Mesenteric fat pad (tissue), 1 donor: Measurements from ENCODE around the gene CMTM2. TPM values are rescaled to one million over a fixed set of nuclear protein-coding genes. Genes with fewer than 3 reads are reported as not detected.
"Not testable (repeated sequence)": the region's sequence is repeated elsewhere in the genome, so short reads cannot be mapped to it uniquely, and the experiment has no call there.

Experiments
- DNase-seq: peaks from one replicate; pipeline ENCODE4 v3.0.0-alpha.2; 2020; ENCODE audit warnings: low spot score
- total RNA-seq: library from RNA; stranded (reverse); fragmentation: NEBNext Ultra II Directional; extraction: Animal tissue kit (Norgen Biotek cat#: 25700); gene quantifications from one replicate; pipeline ENCODE4 v1.2.1, GENCODE V29; 2021
- donor health status: DM: yes; HTN: yes; CAD: no.

CMTM2 gene
- total RNA-seq, 1 donor from 2014 or later: 1.00 TPM

GRCh38 chr16:66552286-66553177 is 26.7 kb upstream of the CMTM2 start, which contains the start of gene CKLF:
CKLF (plus strand) TSS chr16:66552576; CDS start chr16:66552716, 140 bp downstream.
- DNase-seq: peak; percentile 99

GRCh38 chr16:66553223-66553622 is 26.0 kb upstream of the CMTM2 start:
- no peak for DNase-seq

DNA sequence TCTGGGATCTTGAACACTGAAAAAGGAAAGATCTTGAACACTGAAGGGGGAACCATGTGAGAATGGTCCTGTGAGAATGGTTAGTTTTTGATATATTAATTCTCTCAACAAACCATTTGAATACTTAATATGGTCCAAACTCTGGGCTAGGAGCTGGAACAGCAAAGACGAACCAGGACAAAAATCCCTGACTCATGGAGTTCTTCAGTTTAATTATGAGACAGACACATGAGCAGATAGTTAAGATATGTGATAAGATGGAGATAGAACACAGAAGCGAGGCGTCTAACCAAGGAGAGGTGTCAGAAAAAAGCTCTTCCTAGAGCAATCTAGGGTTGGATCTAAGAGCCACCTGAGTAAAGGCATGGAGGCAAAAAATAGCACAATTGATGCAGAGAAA is 25.2 kb upstream of the CMTM2 start:
- DNase-seq: no peak

- DNase-seq: no peak
Measured at GRCh38 chr16:66554495-66554894, 24.8 kb upstream of the CMTM2 start.

GRCh38 chr16:66560107-66560506 is 19.2 kb upstream of the CMTM2 start:
- DNase-seq: no peak

- no peak for DNase-seq
Measured at GRCh38 chr16:66561381-66562080, 17.7 kb upstream of the CMTM2 start.

DNA sequence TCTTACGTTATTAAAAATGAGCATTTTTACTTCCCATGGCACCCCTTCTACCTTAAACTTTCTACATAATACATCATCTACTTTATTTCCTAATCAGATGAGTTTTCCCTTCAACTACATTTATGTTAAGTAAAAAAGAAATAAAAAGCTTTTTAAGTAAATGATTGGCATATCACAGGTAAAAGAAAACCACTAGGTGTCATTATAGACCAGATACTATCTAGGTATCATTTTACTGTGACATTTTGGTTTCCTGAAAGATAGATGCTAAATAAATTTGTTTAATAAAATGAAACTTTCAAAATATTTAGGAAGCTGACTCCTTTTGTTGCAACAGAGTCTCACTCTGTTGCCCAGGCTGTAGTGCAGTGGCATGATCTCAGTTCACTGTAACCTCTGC is 16.9 kb upstream of the CMTM2 start:
- no peak for DNase-seq

DNA sequence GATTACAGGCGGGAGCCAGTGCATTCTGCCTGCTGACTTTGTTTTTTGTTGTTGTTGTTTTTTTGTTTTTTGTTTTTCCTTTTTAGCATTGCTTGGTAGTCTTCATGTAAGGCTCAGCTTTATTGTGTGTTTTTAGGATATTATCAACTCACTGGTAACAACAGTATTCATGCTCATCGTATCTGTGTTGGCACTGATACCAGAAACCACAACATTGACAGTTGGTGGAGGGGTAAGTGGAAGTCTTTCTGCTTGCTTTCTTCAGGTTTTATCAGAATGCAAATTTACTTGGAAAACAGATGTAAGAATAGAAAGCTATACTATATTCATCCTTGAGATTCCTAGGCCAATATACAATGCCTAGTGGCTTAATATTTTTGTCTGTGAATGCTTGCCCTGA is 16.3 kb upstream of the CMTM2 start:
- no peak for DNase-seq

GRCh38 chr16:66563574-66564334 is 15.5 kb upstream of the CMTM2 start:
- DNase-seq: no peak

GRCh38 chr16:66566051-66566901 is 13.0 kb upstream of the CMTM2 start, which contains the start of gene CMTM1:
CMTM1 (plus strand) TSS chr16:66566439; CDS start chr16:66566514, 75 bp downstream.
- no peak for DNase-seq

GRCh38 chr16:66567270-66567669 is 12.0 kb upstream of the CMTM2 start:
- not testable (repeated sequence) for DNase-seq

GRCh38 chr16:66568355-66568754 is 10.9 kb upstream of the CMTM2 start:
- no peak for DNase-seq

DNA sequence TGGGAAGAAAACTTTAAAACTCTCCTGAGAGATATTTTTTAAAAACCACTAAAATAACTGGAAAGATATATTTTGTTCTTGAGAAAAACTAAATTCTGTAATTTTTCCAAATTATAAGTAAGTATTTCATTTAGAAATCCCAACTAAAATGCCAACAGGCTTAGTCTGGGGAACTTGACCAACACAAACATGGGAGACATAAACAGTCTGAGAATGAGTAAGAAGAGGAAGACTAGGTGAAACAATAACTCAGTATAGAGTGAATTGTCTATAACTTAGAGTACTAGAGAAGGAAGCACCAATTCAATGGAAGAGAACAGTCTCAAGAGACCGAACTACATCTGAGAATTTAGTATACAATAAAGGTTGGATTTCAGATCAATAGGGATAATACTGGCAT is 10.1 kb upstream of the CMTM2 start:
- DNase-seq: no peak

- DNase-seq: no peak
Measured at GRCh38 chr16:66569827-66570405, 9.3 kb upstream of the CMTM2 start.

- no peak for DNase-seq
Measured at GRCh38 chr16:66572356-66572755, 6.9 kb upstream of the CMTM2 start.

- no peak for DNase-seq
Measured at GRCh38 chr16:66574081-66574480, 5.2 kb upstream of the CMTM2 start.

DNA sequence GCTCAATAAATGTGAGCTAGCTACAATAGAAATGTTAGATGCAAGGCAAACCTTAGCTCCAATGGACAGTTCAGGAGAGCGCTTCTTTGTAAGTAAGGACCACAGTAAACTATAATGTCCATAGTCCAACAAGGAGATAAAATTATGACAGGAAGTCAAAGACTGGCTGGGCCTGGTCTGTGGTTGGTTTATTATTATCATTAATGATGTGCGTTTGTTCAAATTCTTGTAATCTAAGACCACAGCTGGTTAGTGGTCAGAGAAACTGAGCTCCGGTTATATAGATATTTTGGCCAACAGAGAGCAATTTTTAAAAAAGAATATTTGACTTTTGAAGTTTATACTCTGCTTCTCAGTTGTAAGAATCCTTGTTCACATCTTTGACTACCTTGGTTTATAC is 4.7 kb upstream of the CMTM2 start:
- no peak for DNase-seq

GRCh38 chr16:66575060-66575459 is 4.2 kb upstream of the CMTM2 start:
- no peak for DNase-seq

DNA sequence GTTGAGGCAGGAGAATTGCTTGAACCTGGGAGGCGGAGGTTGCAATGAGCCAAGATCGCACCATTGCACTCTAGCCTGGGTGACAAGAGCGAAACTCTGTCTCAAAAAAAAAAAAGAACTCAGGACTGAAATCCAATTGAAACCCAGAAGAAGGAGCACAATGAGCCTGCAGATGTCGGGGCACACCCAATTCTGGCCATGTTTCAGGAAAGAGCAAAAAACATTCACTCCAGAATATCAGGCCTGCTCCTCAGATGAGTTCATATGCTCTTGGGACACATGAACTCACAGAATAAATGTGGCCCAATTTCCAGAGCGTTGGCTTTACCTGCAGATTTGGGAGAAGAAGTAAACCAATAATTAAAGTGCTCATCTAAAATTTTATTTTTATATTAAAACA is 3.0 kb upstream of the CMTM2 start:
- no peak for DNase-seq

- DNase-seq: no peak
Measured at GRCh38 chr16:66580605-66581209, 1.4 kb downstream of the CMTM2 start.
